Esophagus squamous epithelium (tissue), 5 donors: Measurements from ENCODE around the gene SGSM2. TPM values are rescaled to one million over a fixed set of nuclear protein-coding genes. Genes with fewer than 3 reads are reported as not detected.

Source experiments
- DNase-seq: peaks from one replicate; lab custom pipeline; 2025; lab: John Stamatoyannopoulos, UW
- H3K27ac ChIP-seq, 4 donors: fragments of 200-600 bp; sonication (generic); one replicate each; pipeline ENCODE4 v1.5.1; 2016 to 2019; ENCODE audit warnings: mild to moderate bottlenecking in 1 of 4
- H3K27me3 ChIP-seq, 4 donors: fragments of 200-600 bp; sonication (generic); 1 replicate in 3 of 4; 2 replicates in 1 of 4; pipeline versions ENCODE4 v1.5.1 to v1.6.0; 2017 to 2021; ENCODE audit warnings: antibody characterized with exemption in 1 of 4
- H3K36me3 ChIP-seq, 3 donors: fragments of 200-600 bp; sonication (generic); one replicate each; pipeline ENCODE4 v1.5.1; 2016 to 2019
- H3K4me1 ChIP-seq, 3 donors: fragments of 200-600 bp; sonication (generic); one replicate each; pipeline ENCODE4 v1.5.1; 2017 to 2019
- H3K4me3 ChIP-seq, 4 donors: fragments of 200-600 bp; sonication (generic); 1 replicate in 3 of 4; 2 replicates in 1 of 4; pipeline ENCODE4 v1.5.1; 2016 to 2019; ENCODE audit warnings: mild to moderate bottlenecking in 2 of 4, moderate library complexity in 1 of 4
- H3K9me3 ChIP-seq, 3 donors: fragments of 200-600 bp; sonication (generic); one replicate each; pipeline ENCODE4 v1.5.1; 2016 to 2019
- CTCF ChIP-seq, 6 experiments: fragments of 450-650 bp in 4 of 6; fragments of 200-600 bp in 2 of 6; sonication (generic) in 2 of 6; IDR thresholded peaks; one replicate each; pipeline ENCODE4 v1.5.1; 2016 to 2019; ENCODE audit warnings: antibody characterized with exemption in 6 of 6, mild to moderate bottlenecking in 4 of 6, moderate library complexity in 4 of 6
- POLR2A ChIP-seq, 4 donors: fragments of 450-650 bp; IDR thresholded peaks; one replicate each; pipeline ENCODE4 v1.6.1; 2017; ENCODE audit warnings: antibody characterized with exemption in 4 of 4, mild to moderate bottlenecking in 4 of 4, moderate library complexity in 3 of 4
- WGBS, 2 donors: methylation state at CpG; one replicate each; pipeline ENCODE4 v1.1.5; 2018; 5-methylcytosine and 5-hydroxymethylcytosine counted together
- intact Hi-C: fragments of 100-400 bp; cut with DNase I; formaldehyde crosslinking; loops from one replicate; pipeline ENCODE4 v1.15.0; 2022
- total RNA-seq, 4 donors: library from RNA; depleted of rRNA; stranded (reverse); fragments of >200 nt; gene quantifications; one replicate each; pipeline ENCODE4 v1.1.0, GENCODE V29; 2016
- donor health status: DM: yes; HTN: yes; CAD: no.

SGSM2 gene
- total RNA-seq, 4 donors from 2014 or later: 24.3 to 67.9 (median 35.3) TPM

DNA sequence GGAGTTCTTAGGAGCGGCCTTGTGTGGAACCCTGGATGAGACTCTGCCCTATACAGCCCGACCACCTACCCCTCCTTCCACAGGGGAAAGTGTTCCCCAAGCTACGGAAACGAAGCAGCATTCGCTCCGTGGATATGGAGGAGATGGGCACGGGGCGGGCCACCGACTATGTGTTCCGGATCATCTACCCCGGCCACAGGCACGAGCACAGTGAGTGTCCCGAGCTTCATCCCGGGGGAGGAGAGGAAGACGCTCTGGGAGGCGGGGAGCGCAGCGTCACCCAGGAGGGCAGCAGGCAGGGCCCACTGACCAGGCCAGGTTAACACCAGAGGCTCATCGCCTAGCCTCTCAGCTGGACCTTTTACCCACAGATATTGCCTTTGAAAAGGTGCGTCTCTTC is 27.8 kb downstream of the SGSM2 start:
- intact Hi-C loops: no loop called here

GRCh38 chr17:2366747-2367494 is 29.6 kb downstream of the SGSM2 start:
- Histone ChIP-seq H3K27ac (no peak overlapping the region), H3K9me3 (no peaks in the 10 kb centered on the region), H3K36me3 (peaks cover 8 to 99% (median 17%) of the 10 kb centered on the region in 3 donors), H3K4me1 (peaks cover 0 to 46% (median 5%) of the 10 kb centered on the region in 3 donors), H3K4me3 (no peak overlapping the region), H3K27me3 (no peaks in the 10 kb centered on the region)
- intact Hi-C loops: no loop called here
- no peak for DNase-seq
- TF ChIP-seq CTCF (IDR thresholded peaks at IDR 0.05) (no peak), POLR2A (IDR thresholded peaks at IDR 0.05) (no peak)
- 81 to 86% methylated on average over 9 to 19 of the region's 26 CpGs for WGBS, 2 donors

More for the DNA sequence above, 27.8 kb downstream of the SGSM2 start:
- no peak overlapping the region for H3K27ac ChIP-seq
- no peaks in the 10 kb centered on the region for H3K9me3 ChIP-seq
- DNase-seq: no peak
- H3K36me3 ChIP-seq: peaks cover 8 to 87% (median 17%) of the 10 kb centered on the region in 3 donors
- no peak overlapping the region for H3K4me3 ChIP-seq
- H3K27me3 ChIP-seq: no peaks in the 10 kb centered on the region
- 89 to 90% methylated on average over 5 to 12 of the region's 20 CpGs for WGBS, 2 donors
- TF ChIP-seq POLR2A (IDR thresholded peaks at IDR 0.05) (no peak), CTCF (IDR thresholded peaks at IDR 0.05) (no peak)
- peaks cover 4 to 43% (median 5%) of the 10 kb centered on the region in 3 donors for H3K4me1 ChIP-seq

- Histone ChIP-seq H3K27ac (peak overlapping the region in 1 of 4 donors; percentile 39), H3K4me3 (no peak overlapping the region), H3K36me3 (peaks cover 4 to 99% (median 12%) of the 10 kb centered on the region in 3 donors), H3K27me3 (no peaks in the 10 kb centered on the region), H3K4me1 (peaks cover 0 to 43% (median 5%) of the 10 kb centered on the region in 3 donors), H3K9me3 (no peaks in the 10 kb centered on the region)
- DNase-seq: no peak
- WGBS, 2 donors: 73% methylated on average over 4 of the region's 8 CpGs; no CpG with 5 or more reads in 1 of the 2 donors
- no peak for TF ChIP-seq POLR2A (IDR thresholded peaks at IDR 0.05)
- TF ChIP-seq CTCF (IDR thresholded peaks at IDR 0.05): no peak
- intact Hi-C loops: no loop called here
Observed at GRCh38 chr17:2368359-2368758, 31.1 kb downstream of the SGSM2 start.

DNA sequence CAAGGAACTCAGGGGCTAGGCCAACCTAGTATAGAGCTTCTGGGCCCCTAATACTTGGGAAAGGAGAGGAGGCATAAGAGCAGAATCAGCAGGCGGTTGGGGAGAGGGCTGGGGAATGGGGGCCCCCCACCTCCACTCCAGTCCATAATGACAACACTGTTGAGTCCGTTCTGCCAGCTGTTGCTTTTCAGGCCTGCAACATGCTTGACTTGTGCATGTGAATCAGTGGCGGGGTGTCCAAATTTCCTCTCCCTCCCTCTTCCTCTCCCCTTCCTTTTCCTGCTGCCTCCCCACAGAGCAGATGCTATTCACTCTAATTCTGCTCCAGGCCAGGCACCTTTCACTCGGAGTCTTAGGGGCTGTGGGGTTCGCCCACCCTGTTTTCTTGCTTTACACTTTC is 31.7 kb downstream of the SGSM2 start:
- intact Hi-C loops: no loop called here
- Histone ChIP-seq H3K27ac (peak overlapping the region in 1 of 4 donors; percentile 39), H3K4me3 (no peak overlapping the region), H3K36me3 (peaks cover 0 to 99% (median 12%) of the 10 kb centered on the region in 3 donors), H3K27me3 (no peaks in the 10 kb centered on the region), H3K4me1 (peaks cover 0 to 37% (median 2%) of the 10 kb centered on the region in 3 donors), H3K9me3 (no peaks in the 10 kb centered on the region)
- no peak for DNase-seq
- 45 to 73% methylated on average over 5 of the region's 5 CpGs for WGBS, 2 donors
- TF ChIP-seq POLR2A (IDR thresholded peaks at IDR 0.05): no peak
- no peak for TF ChIP-seq CTCF (IDR thresholded peaks at IDR 0.05)

- Histone ChIP-seq H3K36me3 (peaks cover 0 to 97% (median 12%) of the 10 kb centered on the region in 3 donors), H3K27me3 (no peaks in the 10 kb centered on the region), H3K4me1 (peaks cover 0 to 36% (median 3%) of the 10 kb centered on the region in 3 donors), H3K4me3 (no peak overlapping the region), H3K9me3 (no peaks in the 10 kb centered on the region), H3K27ac (peak overlapping the region in 2 of 4 donors; percentile 39 to 50)
- no peak for TF ChIP-seq CTCF (IDR thresholded peaks at IDR 0.05)
- no peak for TF ChIP-seq POLR2A (IDR thresholded peaks at IDR 0.05)
- no peak for DNase-seq
- 53 to 72% methylated on average over 4 to 11 of the region's 20 CpGs for WGBS, 2 donors
- intact Hi-C loops: no loop called here
Observed at GRCh38 chr17:2369551-2370210, 32.4 kb downstream of the SGSM2 start.
